ENCODE data around the gene USP22. TPM values are rescaled to one million over a fixed set of nuclear protein-coding genes. Genes with fewer than 3 reads are reported as not detected.

Gene USP22
- total and polyA plus RNA-seq, 2 of the 4 experiments (the other 2 are of a cell fraction) = 161 to 319 TPM

- peaks cover 24% of the 10 kb centered on the region for H3K27me3 ChIP-seq (ENCODE audit: control insufficient read depth, insufficient read depth, low read length)
- no peak overlapping the region for H3K56ac ChIP-seq (ENCODE audit: extremely low read depth, insufficient read depth, low read length)
- CTCF ChIA-PET = no interaction called here
- no peaks in the 10 kb centered on the region for H3K9me3 ChIP-seq (ENCODE audit: control insufficient read depth, insufficient read depth, low read length)
- no peaks in the 10 kb centered on the region for H3K36me3 ChIP-seq (ENCODE audit: control insufficient read depth, insufficient read depth, low read length)
- in situ Hi-C loops (cut with MboI; ENCODE audit: low sequenced_read_pairs) = no loop called here
- no peaks in the 10 kb centered on the region for H3K4me1 ChIP-seq (ENCODE audit: control insufficient read depth, insufficient read depth, low read length)
- TF ChIP-seq CTCF (conservative IDR thresholded peaks at IDR 0.05; ENCODE audit: low read depth, low read length) (no peak), SMC3 (IDR thresholded peaks at IDR 0.05; ENCODE audit: low read depth, low read length) (no peak), RAD21 (IDR thresholded peaks at IDR 0.05; ENCODE audit: low read length) (no peak), RCOR1 (IDR thresholded peaks at IDR 0.05; ENCODE audit: insufficient replicate concordance, low read length) (no peak), MAFK (IDR thresholded peaks at IDR 0.05; ENCODE audit: low read depth, low read length) (no peak), BHLHE40 (IDR thresholded peaks at IDR 0.05; ENCODE audit: low read depth, low read length) (no peak), MAZ (IDR thresholded peaks at IDR 0.05; ENCODE audit: borderline replicate concordance, low read depth, low read length) (no peak), FOS (IDR thresholded peaks at IDR 0.05; ENCODE audit: low read depth, low read length) (no peak), RFX5 (IDR thresholded peaks at IDR 0.05; ENCODE audit: low read depth, low read length) (no peak), NFE2L2 (IDR thresholded peaks at IDR 0.05; ENCODE audit: low read depth, low read length) (no peak), POLR2A (IDR thresholded peaks at IDR 0.05; ENCODE audit: low read depth, low read length) (no peak), USF2 (IDR thresholded peaks at IDR 0.05; ENCODE audit: low read depth, low read length) (no peak), ELK1 (IDR thresholded peaks at IDR 0.05; ENCODE audit: borderline replicate concordance, low read depth, low read length) (no peak), MXI1 (IDR thresholded peaks at IDR 0.05; ENCODE audit: borderline replicate concordance, low read depth, low read length) (no peak), CEBPB (IDR thresholded peaks at IDR 0.05; ENCODE audit: low read depth, low read length) (no peak), CHD1 (IDR thresholded peaks at IDR 0.05; ENCODE audit: low read depth, low read length) (no peak)
- dilution Hi-C loops (cut with HindIII; ENCODE audit: low sequenced_read_pairs, unreplicated experiment) = no loop called here
- no TSS peak for BruUV-seq (replicated peaks)
- no CpG with 5 or more reads among the region's 5 CpGs for WGBS, 2 experiments (ENCODE audit: extremely low coverage in 2 of 2, insufficient read length in 1 of 2)
- H2AK9ac ChIP-seq (replicated peaks; ENCODE audit: low read depth, low read length, poor library complexity) = no peak overlapping the region
- no peak overlapping the region for H3K27ac ChIP-seq (ENCODE audit: insufficient read depth, low read length)
- H2BK120ac ChIP-seq (ENCODE audit: low read depth, low read length) = no peak overlapping the region
- H3K4ac ChIP-seq (ENCODE audit: low read depth, low read length) = no peak overlapping the region
- H3K79me1 ChIP-seq (ENCODE audit: low read depth in 1 of 2, low read length in 2 of 2) = no peaks in the 10 kb centered on the region
- ATAC-seq (ENCODE audit: low read depth) (no peak), DNase-seq (no peak)
- no peak overlapping the region for H4K91ac ChIP-seq (ENCODE audit: insufficient read depth, low read depth, low read length)
- H4K20me1 ChIP-seq (ENCODE audit: insufficient read depth, low read length) = no peaks in the 10 kb centered on the region
- no peak overlapping the region for H2BK15ac ChIP-seq (ENCODE audit: low read depth, low read length)
- POLR2A ChIA-PET (ENCODE audit: unreplicated experiment) = no interaction called here
- H4K8ac ChIP-seq (ENCODE audit: low read depth in 2 of 2, low read length in 2 of 2) = no peak overlapping the region
- no peak overlapping the region for H2AFZ ChIP-seq (replicated peaks; ENCODE audit: low read length, poor library complexity)
- H3K9me1 ChIP-seq (ENCODE audit: insufficient read depth, low read length) = no peaks in the 10 kb centered on the region
- no peak overlapping the region for H3K9ac ChIP-seq (ENCODE audit: low read depth, low read length)
- no peak overlapping the region for H2AK5ac ChIP-seq (ENCODE audit: low read depth, low read length)
- H3K14ac ChIP-seq (replicated peaks; ENCODE audit: low read depth, low read length) = no peak overlapping the region
- no peak overlapping the region for H2BK5ac ChIP-seq (ENCODE audit: low read depth, low read length, poor library complexity, severe bottlenecking)
- no peak overlapping the region for H3K23ac ChIP-seq (ENCODE audit: low read depth, low read length)
- no peak overlapping the region for H3K18ac ChIP-seq (ENCODE audit: low read depth, low read length)
- no peak overlapping the region for H3K4me2 ChIP-seq (ENCODE audit: low read depth, low read length)
- intact Hi-C loops (cut with micrococcal nuclease) = no loop called here
- H2BK20ac ChIP-seq (ENCODE audit: low read depth, low read length) = no peak overlapping the region
- no peak overlapping the region for H4K5ac ChIP-seq (ENCODE audit: low read depth, low read length)
- H3K4me3 ChIP-seq (ENCODE audit: insufficient read depth, low read depth, low read length) = no peak overlapping the region
Measured at GRCh38 chr17:20961586-20961985, 81.2 kb downstream of the USP22 start.
